Mesenchymal stem cell (in vitro differentiated cells and primary cell): ENCODE results near the gene CTRB1.
"Not testable (repeated sequence)": the region's sequence is repeated elsewhere in the genome, so short reads cannot be mapped to it uniquely, and the experiment has no call there.

Experiments used
- DNase-seq: peaks from one replicate; pipeline ENCODE4 v3.0.0-alpha.2; 2013
- H2AFZ ChIP-seq: one replicate; pipeline ENCODE4 v1.6.1; 2013; ENCODE audit warnings: low read depth, mild to moderate bottlenecking, control low read depth, inconsistent platforms, low read length, moderate library complexity
- H2AK5ac ChIP-seq: 2 replicates; pipeline ENCODE4 v1.6.1; 2013; ENCODE audit warnings: low read length, moderate library complexity, mild to moderate bottlenecking, inconsistent platforms; ENCODE audit not compliant: severe bottlenecking
- H2BK120ac ChIP-seq: one replicate; pipeline ENCODE4 v1.6.1; 2013; ENCODE audit warnings: low read depth, mild to moderate bottlenecking, inconsistent platforms, low read length, moderate library complexity
- H2BK12ac ChIP-seq, 2 experiments: one replicate each; pipeline ENCODE4 v1.6.1; 2013; ENCODE audit warnings: inconsistent platforms in 2 of 2, low read length in 2 of 2, mild to moderate bottlenecking in 2 of 2, moderate library complexity in 2 of 2, control low read depth in 1 of 2
- H2BK15ac ChIP-seq: one replicate; pipeline ENCODE4 v1.6.1; 2013; ENCODE audit warnings: mild to moderate bottlenecking, low read depth, inconsistent platforms; ENCODE audit not compliant: poor library complexity, severe bottlenecking
- H2BK5ac ChIP-seq: 2 replicates; pipeline ENCODE4 v1.6.1; 2013; ENCODE audit warnings: low read depth, mild to moderate bottlenecking, low read length, control low read depth, inconsistent platforms; ENCODE audit not compliant: poor library complexity, severe bottlenecking
- H3K14ac ChIP-seq, 2 experiments: one replicate each; pipeline ENCODE4 v1.6.1; 2013; ENCODE audit warnings: inconsistent platforms in 2 of 2, low read length in 2 of 2, control low read depth in 1 of 2, mild to moderate bottlenecking in 1 of 2, moderate library complexity in 1 of 2
- H3K18ac ChIP-seq, 2 experiments: one replicate each; pipeline ENCODE4 v1.6.1; 2013; ENCODE audit warnings: inconsistent platforms in 2 of 2, low read length in 2 of 2, control low read depth in 1 of 2, low read depth in 1 of 2, mild to moderate bottlenecking in 1 of 2
- H3K23ac ChIP-seq, 2 experiments: one replicate each; pipeline ENCODE4 v1.6.1; 2013; ENCODE audit warnings: inconsistent platforms in 2 of 2, low read length in 2 of 2, mild to moderate bottlenecking in 2 of 2, moderate library complexity in 2 of 2, control low read depth in 1 of 2
- H3K27ac ChIP-seq: 2 replicates; pipeline ENCODE4 v1.5.1; 2013; ENCODE audit warnings: mild to moderate bottlenecking, moderate library complexity, low read length, control low read depth, inconsistent platforms; ENCODE audit not compliant: poor library complexity, severe bottlenecking
- H3K27me3 ChIP-seq, 2 experiments: 2 replicates each; pipeline versions ENCODE4 v1.6.1 to v1.7.0; 2013; ENCODE audit warnings: low read length in 2 of 2, mild to moderate bottlenecking in 2 of 2, moderate library complexity in 2 of 2, control low read depth in 1 of 2, inconsistent platforms in 1 of 2; ENCODE audit not compliant: control insufficient read depth in 1 of 2, insufficient read depth in 1 of 2
- H3K36me3 ChIP-seq, 2 experiments: 2 replicates each; pipeline versions ENCODE4 v1.6.1 to v1.7.0; 2013; ENCODE audit warnings: low read length in 2 of 2, control low read depth in 1 of 2, inconsistent platforms in 1 of 2, low read depth in 1 of 2, mild to moderate bottlenecking in 1 of 2; ENCODE audit not compliant: insufficient read depth in 2 of 2, control insufficient read depth in 1 of 2
- H3K4ac ChIP-seq, 2 experiments: one replicate each; pipeline ENCODE4 v1.6.1; 2013; ENCODE audit warnings: inconsistent platforms in 2 of 2, low read length in 2 of 2, mild to moderate bottlenecking in 2 of 2, moderate library complexity in 2 of 2, control low read depth in 1 of 2, low read depth in 1 of 2
- H3K4me1 ChIP-seq: 2 replicates; pipeline ENCODE4 v1.6.1; 2013; ENCODE audit warnings: low read depth, low read length, control low read depth; ENCODE audit not compliant: control insufficient read depth, insufficient read depth
- H3K4me2 ChIP-seq: 2 replicates; pipeline ENCODE4 v1.6.1; 2013; ENCODE audit warnings: low read length, mild to moderate bottlenecking, inconsistent platforms; ENCODE audit not compliant: poor library complexity, severe bottlenecking
- H3K4me3 ChIP-seq, 2 experiments: 2 replicates each; pipeline versions ENCODE4 v1.5.1 to v1.7.0; 2013; ENCODE audit warnings: low read length in 2 of 2, mild to moderate bottlenecking in 2 of 2, control low read depth in 1 of 2, low read depth in 1 of 2; ENCODE audit not compliant: insufficient read depth in 1 of 2
- H3K79me1 ChIP-seq: replicated peaks from 2 replicates; pipeline ENCODE4 v1.6.1; 2013; ENCODE audit warnings: mild to moderate bottlenecking, control low read depth, low read length, inconsistent platforms; ENCODE audit not compliant: poor library complexity, severe bottlenecking
- H3K9ac ChIP-seq: 2 replicates; pipeline ENCODE4 v1.7.0; 2013; ENCODE audit warnings: mild to moderate bottlenecking, low read length, moderate library complexity
- H3K9me3 ChIP-seq: 2 replicates; pipeline ENCODE4 v1.7.0; 2013; ENCODE audit warnings: mild to moderate bottlenecking, low read length; ENCODE audit not compliant: control insufficient read depth
- H4K8ac ChIP-seq: one replicate; pipeline ENCODE4 v1.6.1; 2013; ENCODE audit warnings: inconsistent platforms, mild to moderate bottlenecking, low read length, moderate library complexity
- H4K91ac ChIP-seq: one replicate; pipeline ENCODE4 v1.6.1; 2013; ENCODE audit warnings: mild to moderate bottlenecking, low read length, inconsistent platforms
- WGBS: methylation state at CpG from one replicate; pipeline ENCODE4 v1.1.7; 2013; ENCODE audit warnings: mixed read lengths; 5-methylcytosine and 5-hydroxymethylcytosine counted together

CTRB1 gene

GRCh38 chr16:75204905-75205304 lies 13.9 kb upstream of the CTRB1 start:
- H2BK15ac ChIP-seq, H2AFZ ChIP-seq, H2BK12ac ChIP-seq, H3K23ac ChIP-seq, H3K79me1 ChIP-seq, H3K9me3 ChIP-seq, H2BK120ac ChIP-seq, H3K27ac ChIP-seq, H4K91ac ChIP-seq, H3K27me3 ChIP-seq, H2BK5ac ChIP-seq, DNase-seq, H3K14ac ChIP-seq, H3K36me3 ChIP-seq, H3K4ac ChIP-seq, H3K4me3 ChIP-seq, H2AK5ac ChIP-seq, H4K8ac ChIP-seq, H3K9ac ChIP-seq, H3K18ac ChIP-seq, H3K4me2 ChIP-seq: not testable (repeated sequence)
- peaks cover 11% of the 10 kb centered on the region for H3K4me1 ChIP-seq
- WGBS: no CpG with 5 or more reads among the region's 20 CpGs

- H3K18ac ChIP-seq, H2BK12ac ChIP-seq, H3K79me1 ChIP-seq, H2AFZ ChIP-seq, H3K27me3 ChIP-seq, H3K4ac ChIP-seq, H2BK120ac ChIP-seq, DNase-seq, H3K27ac ChIP-seq, H3K4me3 ChIP-seq, H2AK5ac ChIP-seq, H4K91ac ChIP-seq, H3K23ac ChIP-seq, H3K36me3 ChIP-seq, H3K9ac ChIP-seq, H3K9me3 ChIP-seq, H2BK5ac ChIP-seq, H2BK15ac ChIP-seq, H4K8ac ChIP-seq, H3K4me2 ChIP-seq, H3K14ac ChIP-seq: not testable (repeated sequence)
- H3K4me1 ChIP-seq: peaks cover 11% of the 10 kb centered on the region
- no CpG with 5 or more reads among the region's 19 CpGs for WGBS
These were observed 13.3 kb upstream of the CTRB1 start for GRCh38 chr16:75205438-75205837.

GRCh38 chr16:75205961-75206748 lies 12.6 kb upstream of the CTRB1 start:
- H3K36me3 ChIP-seq: not testable (repeated sequence)

GRCh38 chr16:75206749-75207451 lies 11.9 kb upstream of the CTRB1 start, which contains the start of gene CTRB2:
CTRB2 (minus strand) TSS chr16:75207161; CDS start chr16:75207141, 20 bp downstream.
- WGBS: 92% methylated on average over 22 of the region's 24 CpGs
- Histone ChIP-seq H3K9ac (no peak within 1 kb of the TSS), H3K4ac (no peak within 1 kb of the TSS), H2BK12ac (no peak within 1 kb of the TSS), H3K18ac (no peak within 1 kb of the TSS), H3K27me3 (peaks cover 0 to 10% of the 10 kb centered on the region in 2 experiments), H3K79me1 (no peaks in the 10 kb centered on the region), H3K4me3 (no peak within 1 kb of the TSS), H2BK5ac (no peak within 1 kb of the TSS), H3K4me2 (no peak within 1 kb of the TSS), H2BK120ac (no peak within 1 kb of the TSS), H3K23ac (no peak within 1 kb of the TSS), H3K36me3 (no peaks in the 10 kb centered on the region), H2BK15ac (no peak within 1 kb of the TSS), H3K27ac (no peak within 1 kb of the TSS), H4K8ac (no peak within 1 kb of the TSS), H3K14ac (no peak within 1 kb of the TSS), H3K9me3 (no peaks in the 10 kb centered on the region), H2AFZ (no peak within 1 kb of the TSS), H2AK5ac (no peak within 1 kb of the TSS), H4K91ac (no peak within 1 kb of the TSS), H3K4me1 (peaks cover 9% of the 10 kb centered on the region)
- DNase-seq: no peak

More at GRCh38 chr16:75205961-75206748, 12.6 kb upstream of the CTRB1 start:
- H3K9ac ChIP-seq, H2AK5ac ChIP-seq, H2AFZ ChIP-seq, H3K27me3 ChIP-seq, H3K4ac ChIP-seq, H3K4me1 ChIP-seq, H3K23ac ChIP-seq, H3K14ac ChIP-seq, H2BK15ac ChIP-seq, H3K4me2 ChIP-seq, H2BK12ac ChIP-seq, H4K8ac ChIP-seq, H3K79me1 ChIP-seq, H3K4me3 ChIP-seq, H4K91ac ChIP-seq, H3K18ac ChIP-seq, H3K27ac ChIP-seq, H2BK5ac ChIP-seq, H2BK120ac ChIP-seq, H3K9me3 ChIP-seq, DNase-seq: not testable (repeated sequence)
- 91% methylated on average over 13 of the region's 25 CpGs for WGBS
